GM19043 (cell line): ENCODE data around the gene PTPRS.
"Not testable (repeated sequence)": the region's sequence is repeated elsewhere in the genome, so short reads cannot be mapped to it uniquely, and the experiment has no call there.

Experiments used
- ATAC-seq: cut with Tn5 transposase; IDR thresholded peaks from one replicate; pipeline ENCODE4 v1.9.1; 2021; ENCODE audit warnings: low read depth; ENCODE audit not compliant: unreplicated experiment

Gene PTPRS

DNA sequence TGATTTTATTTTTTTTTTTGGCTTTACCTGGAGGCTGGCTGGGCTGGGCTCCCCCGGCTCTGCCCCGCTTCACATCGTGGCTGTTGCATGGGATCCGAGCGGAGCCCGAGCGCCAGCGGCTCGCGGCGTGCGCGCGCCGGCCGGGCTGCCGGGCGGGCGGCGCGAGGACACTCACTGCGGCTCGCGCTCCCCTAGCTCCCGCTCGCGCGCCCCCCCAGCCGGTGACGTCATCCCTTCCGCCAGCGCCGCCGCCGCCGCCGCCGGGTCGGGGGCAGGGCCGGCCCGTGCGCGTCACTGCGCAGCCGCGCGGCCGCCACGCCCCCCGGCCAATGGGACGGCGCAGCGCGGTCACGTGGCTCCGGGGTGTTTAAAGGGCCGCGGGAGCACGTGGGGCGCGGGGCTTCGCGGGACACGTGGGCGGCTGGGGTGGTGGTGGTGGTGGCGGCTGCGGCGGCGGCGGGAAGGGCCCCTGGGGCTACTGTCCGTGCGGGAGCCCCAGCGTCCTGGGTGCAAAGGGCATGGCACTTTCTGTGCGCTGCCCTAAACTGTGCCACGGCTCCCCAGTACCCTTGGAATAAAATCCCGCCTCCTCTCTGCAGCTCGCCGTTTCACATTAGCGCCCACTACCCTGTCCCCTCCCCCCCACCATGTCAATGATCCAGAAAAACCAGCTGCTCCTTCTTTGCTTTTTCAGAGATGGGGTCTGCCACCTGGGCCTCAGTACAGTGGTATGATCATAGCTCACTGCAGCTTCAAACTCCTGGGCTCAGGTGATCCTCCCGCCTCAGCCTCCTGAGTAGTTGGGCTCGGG is at the start of gene PTPRS:
TSS of gene PTPRS (minus strand) at position 176 of the 811 bp plus-strand sequence. CDS start 54,672 bp downstream, outside the sequence.
- no peak for ATAC-seq

DNA sequence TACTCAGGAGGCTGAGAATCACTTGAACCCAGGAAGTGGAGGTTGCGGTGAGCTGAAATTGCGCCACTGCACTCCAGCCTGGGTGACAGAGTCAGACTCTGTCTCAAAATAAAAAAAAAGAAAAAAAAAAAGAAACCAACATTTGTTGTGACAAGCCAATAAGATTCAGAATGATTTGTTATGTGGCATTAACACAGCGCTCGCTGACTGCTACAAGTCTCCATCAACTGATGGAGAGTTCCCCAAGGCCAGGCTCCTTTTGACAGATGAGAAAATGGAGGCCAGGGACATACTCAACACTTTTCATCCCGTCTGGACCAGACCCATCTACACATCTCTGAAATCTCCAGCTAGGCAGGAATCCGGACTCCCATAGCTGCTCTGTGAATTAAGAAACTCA is 48.7 kb upstream of the PTPRS start:
- ATAC-seq: no peak

DNA sequence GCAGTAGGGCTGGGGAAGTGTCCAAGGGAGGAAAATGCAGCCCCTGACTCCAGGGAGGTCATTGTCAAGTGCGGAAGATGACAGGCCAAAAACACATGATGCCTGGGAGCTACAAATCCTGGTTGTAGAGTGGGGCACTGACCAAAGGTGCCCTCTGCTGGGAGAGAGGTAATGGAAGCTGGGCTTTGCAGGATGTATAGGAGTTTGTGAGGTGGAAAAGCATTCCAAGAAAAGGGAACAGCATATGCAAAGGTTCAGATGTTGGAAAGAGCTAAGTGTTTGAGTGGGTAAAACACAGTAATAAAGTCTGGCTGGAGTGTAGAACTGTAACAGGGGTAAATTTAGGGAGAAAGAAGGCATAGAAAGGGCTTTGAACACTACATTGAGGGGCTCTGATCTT is 46.9 kb upstream of the PTPRS start:
- ATAC-seq: no peak

DNA sequence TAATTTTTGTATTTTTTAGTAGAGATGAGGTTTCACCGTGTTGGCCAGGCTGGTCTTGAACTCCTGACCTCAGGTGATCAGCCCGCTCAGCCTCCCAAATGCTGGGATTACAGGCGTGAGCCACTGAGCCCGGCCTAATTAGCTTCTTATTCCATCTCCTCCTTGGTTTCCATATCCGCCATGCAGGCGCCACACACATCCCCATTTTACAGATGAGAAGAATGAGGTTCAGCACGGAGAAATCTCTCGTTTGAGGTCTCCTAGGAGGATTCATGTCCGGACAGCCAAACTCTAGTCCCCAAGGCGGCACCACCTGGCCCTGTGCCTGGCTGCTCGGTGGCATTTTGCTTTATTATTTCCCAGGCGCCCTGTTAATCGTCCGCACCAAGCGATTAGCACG is 46.2 kb upstream of the PTPRS start:
- ATAC-seq: no peak

DNA sequence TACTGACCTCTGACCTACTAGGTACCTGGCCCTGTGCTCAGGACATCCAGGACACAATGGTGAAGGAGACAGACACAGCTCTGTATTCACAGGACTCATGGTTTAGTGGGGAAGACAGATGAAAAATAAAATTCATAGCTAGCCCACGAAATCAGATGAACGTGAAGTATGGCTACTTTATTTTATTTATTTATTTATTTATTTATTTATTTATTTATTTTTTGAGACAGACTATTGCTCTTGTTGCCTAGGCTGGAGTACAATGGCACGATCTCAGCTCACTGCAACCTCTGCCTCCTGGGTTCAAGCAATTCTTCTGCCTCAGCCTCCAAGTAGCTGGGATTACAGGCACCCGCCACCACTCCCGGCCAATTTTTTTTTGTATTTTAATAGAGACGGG is 40.6 kb upstream of the PTPRS start:
- ATAC-seq: not testable (repeated sequence)

DNA sequence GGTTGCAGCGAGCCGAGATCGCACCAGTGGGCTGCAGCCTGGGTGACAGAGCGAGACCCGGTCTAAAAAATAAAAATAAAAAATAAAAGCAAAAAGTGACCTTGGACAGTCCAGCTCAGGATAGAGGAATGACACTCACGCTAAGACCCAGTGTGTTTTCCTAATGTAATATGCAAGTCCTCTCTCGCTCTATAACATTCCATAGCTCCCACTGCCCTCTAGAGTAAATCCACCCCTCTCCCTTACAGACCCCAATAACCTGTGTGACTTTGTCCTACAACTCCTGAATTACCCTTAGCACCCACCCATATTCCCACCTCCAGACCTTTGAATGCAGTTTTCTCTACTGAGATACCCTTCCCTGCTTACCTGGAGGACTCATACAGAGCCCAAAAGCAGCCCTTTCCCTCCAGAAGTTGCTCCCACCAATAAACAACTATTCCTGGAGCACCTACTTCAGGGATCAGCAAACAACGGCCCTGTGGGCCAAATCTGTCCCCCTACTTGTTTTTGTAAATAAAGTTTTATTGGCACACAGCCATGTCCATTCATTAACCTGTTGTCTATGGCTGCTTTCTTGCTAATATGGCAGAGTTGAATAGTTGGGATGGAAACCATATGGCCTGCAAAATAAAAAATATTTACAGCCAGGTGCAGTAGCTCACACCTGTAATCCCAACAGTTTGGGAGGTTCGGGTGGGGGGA is 39.8 kb upstream of the PTPRS start:
- no peak for ATAC-seq

DNA sequence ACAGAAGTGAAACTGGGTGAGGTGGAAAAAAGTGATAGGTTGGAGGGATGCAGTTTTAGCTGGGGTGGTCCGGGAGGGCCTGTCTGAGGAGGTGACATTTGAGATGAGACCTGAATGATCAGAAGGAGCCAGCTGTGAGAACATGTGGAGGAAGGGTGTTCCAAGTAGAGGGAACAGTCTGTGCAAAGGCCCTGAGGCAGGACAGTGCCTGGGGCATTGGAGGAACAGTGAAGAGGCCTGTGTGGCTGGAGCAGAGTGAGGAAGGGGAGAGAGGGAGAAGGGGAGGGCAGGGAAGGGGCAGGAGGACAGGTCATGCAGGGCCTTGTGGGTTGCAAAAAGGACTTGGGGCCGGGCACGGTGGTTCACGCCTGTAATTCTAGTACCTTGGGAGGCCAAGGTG is 36.3 kb upstream of the PTPRS start:
- no peak for ATAC-seq

DNA sequence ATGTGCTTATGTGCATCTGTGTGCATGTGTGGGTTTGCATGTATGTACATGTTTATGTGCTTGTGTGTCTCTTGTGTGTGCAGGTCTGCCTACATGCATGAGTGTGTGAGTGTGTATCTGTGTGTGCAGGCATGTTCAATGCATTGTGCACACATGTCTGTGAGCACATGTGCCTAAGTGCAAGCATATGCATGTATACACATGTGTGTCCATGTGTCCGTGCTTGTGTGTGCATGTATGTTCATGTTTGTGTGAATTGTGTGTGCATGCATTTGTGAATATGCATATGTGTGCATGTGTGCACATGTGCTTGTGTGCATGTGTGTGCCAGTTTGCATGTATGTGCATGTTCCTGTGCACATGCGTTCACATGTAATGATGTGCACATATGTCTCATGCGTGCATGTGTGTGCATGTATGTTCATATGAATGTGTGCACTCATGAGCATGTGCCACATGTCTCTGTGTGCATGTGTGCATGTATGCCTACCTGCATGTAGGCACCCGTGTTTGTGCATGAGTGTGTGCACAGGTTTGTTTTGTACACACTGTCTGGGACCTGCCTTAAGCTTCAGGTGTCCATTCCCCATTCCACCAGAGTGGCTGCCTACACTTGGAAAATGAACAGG is 32.1 kb upstream of the PTPRS start:
- ATAC-seq: no peak

DNA sequence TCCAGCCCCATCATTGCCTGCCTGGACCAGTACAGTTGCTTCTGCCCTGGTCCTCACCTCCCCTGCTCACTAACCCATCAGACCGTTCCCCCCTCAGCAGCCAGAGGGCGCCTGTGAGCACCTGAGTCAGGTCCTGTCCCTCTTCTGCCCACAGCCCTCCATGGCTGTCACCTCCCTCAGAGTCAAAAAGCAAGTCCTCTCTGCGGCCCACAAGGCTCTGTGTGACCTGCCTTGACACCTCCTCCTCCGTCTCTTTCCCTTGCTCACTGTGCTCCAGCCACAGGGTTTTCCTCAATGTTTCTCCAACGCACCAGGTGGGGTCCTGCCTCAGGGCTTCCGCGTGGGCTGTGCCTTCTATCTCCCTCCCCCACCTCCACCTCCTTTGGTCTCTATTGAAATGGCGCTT is 29.4 kb upstream of the PTPRS start:
- ATAC-seq: no peak

DNA sequence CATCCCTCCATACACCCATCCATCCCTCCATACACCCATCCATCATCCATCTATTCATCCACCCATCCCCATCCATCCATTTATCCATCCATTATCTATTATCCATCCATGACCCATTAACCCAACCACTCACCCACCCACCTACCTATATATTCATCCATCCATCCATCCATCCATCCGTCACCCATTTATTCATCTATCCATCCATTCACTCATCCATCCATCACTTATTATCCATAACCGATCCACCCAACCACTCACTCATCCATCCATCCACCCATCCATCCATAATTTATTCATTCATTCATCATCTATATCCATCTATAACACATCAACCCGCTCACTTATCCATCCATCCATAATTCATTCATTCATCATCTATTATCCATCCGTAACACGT is 28.7 kb upstream of the PTPRS start:
- ATAC-seq: no peak

DNA sequence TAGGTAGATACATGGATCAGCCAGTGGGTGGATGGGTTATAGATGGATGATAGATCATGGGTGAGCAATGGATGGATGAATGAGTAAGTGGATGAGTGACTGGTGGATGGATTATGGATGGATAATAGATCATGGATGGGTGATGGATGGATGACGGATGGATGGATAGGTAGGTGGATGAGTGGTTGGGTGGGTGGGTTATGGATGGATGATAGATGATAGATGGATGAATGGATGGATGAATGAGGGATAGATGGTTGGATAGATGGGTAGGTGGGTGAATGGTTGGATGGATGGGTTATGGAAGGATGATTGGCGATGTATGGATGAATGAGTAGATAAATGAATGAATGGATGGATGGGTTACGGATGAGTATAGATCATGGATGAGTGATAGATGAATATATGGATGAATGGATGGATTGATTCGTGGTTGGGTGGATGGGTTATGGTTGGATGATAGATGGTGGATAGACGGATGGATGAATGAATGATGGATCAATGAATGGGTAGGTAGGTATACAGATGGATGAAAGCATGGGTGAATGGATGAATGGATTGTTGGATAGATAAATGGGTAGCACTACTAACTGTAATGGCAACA is 27.0 kb upstream of the PTPRS start:
- no peak for ATAC-seq

DNA sequence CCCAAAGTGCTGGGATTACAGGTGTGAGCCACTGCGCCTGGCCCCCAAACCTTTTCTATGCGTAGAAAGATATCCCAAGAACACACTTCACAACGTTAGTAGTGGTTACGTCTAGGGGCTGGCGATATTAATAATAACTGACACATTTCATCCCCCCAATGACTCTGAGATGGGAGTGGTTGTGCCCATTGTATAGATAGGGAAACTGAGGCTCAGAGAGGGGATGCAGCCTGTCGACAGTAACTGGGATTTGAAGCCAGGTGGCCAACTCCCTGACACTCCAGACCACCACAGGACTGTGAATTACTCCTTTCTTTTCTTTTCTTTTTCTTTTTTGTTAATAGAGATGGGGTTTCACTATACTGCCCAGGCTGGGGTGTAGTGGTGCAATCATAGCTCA is 25.3 kb upstream of the PTPRS start:
- no peak for ATAC-seq

DNA sequence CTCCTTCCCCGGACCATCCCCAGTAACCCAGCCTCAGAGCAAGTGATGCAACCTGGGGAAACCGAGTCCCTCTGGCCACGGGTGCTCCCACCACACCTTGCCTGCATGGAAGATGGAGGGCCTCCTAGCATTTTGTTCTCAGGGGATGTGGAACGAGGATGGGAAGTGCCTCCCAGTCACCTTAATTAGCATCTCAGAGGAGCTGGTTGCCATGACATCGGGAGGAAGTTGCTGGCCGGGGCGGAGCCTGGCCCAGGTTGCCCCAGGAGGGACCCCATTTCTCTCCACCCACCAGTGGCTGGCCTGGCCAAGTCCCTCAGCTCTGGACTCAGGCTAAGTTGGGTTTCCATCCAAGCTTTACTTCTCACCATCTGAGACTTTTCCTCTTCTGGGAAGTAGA is 24.1 kb upstream of the PTPRS start:
- no peak for ATAC-seq

DNA sequence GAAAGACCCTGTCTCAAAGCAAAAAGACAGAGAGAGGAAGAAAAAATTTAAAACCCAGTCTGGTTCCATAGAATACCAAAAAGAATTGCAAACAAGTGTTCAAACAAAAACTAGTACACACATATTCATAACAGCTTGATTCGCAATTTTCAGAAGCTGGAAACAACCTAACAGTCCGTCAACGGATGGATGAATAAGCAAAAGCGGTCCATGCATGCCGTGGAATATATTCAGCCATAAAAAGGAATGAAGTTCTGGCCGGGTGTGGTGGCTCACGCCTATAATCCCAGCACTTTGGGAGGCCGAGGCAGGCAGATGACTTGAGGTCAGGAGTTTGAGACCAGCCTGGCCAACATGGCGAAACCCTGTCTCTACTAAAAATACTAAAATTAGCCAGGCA is 21.2 kb upstream of the PTPRS start:
- not testable (repeated sequence) for ATAC-seq

DNA sequence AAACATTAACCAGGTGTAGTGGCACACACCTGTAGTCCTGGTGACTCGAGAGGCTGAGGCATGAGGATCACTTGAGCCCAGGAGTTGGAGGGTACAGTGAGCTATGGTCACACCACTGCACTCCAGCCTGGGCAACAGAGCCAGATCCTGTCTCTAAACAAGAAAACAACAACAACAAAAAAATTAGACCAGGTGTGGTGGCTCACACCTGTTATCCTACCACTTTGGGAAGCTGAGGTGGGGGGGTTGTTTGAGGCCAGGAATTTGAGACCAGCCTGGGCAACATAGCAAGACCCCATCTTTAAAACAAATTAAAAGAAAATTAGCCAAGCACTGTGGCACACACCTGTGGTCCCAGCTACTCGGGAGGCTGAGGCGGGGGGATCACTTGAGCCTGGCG is 20.8 kb upstream of the PTPRS start:
- ATAC-seq: no peak

DNA sequence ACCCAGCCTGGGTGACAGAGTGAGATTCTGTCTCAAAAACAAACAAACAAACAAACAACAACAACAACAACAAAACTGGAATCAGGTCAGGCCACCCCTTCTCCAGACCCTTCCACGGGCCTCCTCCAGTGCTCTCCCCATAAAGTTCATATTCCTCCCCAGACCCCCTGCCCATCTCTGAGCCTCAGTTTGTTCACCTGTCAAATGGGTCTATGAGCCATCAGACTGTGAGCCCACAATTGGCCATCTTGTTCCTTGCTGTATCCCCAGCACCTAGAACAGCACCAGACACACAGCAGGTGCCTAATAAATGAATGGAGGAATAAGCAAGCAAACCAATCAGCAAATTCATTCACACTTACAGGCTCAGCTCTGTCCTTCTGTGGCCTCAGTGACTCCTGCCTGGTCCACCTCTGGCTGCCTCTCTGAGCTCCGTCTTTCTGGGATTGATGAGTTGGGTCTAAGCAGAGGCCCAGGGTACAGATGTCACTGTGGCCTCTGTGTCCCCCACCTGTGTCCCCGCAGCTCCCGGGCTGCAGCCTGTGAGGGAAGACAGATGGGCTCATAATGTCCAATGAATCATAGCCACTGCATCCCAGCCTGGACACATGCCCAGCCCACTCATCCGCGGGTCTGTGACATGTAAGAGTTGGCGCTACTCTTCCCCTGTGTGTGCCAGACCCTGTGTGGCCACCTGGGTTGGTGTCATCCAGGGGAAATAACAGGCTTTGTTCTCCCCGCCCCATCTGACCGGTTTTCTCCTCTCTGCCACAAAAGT is 19.6 kb upstream of the PTPRS start:
- ATAC-seq: no peak

DNA sequence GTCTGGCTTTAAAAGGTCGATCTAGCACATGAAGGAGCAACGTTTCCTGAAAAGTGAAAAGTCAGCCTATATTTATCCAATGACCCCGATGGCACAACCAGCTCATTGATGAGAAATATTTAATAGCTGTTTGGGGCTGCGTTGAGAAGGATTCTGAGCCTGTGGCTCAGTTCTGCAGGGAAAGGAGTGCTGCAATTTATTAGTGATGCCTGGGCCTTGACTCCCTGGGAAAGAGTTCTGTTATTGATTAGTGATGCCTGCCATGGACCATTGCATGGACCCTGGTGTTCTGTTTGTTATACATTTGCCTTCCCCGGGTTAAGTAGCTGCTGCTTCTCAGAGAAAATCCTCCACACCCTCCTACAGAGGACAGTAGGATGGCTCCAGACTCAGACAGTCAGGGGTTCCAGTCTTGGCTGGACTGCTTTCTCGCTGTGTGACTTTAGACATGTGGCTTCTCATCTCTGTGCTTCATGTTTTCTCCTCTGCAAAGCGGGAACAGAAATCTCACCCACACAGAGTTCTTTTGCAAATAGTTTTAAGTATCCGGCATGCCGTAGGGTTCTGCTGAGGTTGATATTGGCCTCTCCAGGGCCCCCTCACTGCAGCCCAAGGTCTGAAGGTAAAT is 17.7 kb upstream of the PTPRS start:
- ATAC-seq: no peak

DNA sequence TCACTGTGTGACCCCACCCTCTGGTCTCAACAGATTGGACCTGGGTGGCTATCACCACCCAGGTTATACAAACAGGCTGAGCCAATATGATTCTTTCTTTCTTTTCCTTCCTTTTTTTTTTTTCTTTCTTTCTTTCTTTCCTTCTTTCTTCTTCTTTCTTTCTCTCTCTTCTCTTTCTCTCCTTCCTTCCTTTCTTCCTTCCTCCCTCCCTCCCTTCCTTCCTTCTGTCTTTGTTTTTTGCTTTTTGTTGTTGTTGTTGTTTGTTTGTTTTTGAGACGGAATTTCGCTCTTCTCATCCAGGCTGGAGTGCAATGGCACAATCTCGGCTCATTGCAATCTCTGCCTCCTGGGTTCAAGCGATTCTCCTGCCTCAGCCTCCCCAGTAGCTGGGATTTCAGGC is 17.0 kb upstream of the PTPRS start:
- no peak for ATAC-seq

DNA sequence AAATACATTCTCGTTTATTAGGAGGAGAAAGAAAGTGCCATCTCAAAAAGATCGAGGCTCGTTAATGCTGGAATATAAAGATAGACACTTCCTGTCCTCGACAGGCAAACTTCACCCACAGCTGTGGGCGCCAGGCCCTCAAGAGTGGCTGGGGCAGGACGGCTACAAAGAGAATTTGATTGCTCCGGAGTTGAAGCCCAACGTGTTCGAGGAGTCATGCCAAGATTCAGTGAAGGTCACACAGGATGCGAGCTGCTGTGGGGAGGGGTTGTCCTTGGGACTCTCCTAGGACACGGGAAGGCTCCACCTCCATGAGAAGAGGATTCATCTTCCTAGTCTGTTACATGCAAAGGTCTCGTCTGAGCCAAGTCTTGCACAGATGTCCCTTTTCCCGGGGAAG is 16.3 kb upstream of the PTPRS start:
- ATAC-seq: no peak

DNA sequence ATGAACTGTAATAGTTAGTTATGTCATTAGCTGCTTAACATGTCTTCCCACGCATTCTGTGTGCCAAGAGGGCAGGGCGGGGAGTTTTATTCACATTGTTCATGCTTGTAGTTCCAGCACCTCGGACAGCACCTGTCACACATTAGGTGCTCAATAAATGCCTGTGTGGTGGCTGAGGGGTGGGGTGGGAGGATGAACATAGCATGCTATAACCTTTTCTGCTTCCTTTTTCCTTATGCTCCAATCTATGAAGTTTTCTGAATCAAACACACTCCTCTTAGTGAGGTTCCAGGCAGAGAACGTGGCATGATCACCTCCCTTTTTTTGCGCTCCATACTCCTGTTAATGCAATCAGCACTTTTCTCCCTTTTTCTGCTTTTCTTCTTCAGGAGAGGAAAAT is 15.8 kb upstream of the PTPRS start:
- ATAC-seq: no peak
